Dermis microvascular lymphatic vessel endothelial cell (primary cell): ENCODE measurements around the gene MRTFA. TPM values are rescaled to one million over a fixed set of nuclear protein-coding genes. Genes with fewer than 3 reads are reported as not detected.

ENCODE experiments used
- DNase-seq, 2 donors: peaks; one replicate each; pipeline versions ENCODE4 v3.0.0 to v3.0.0-alpha.2; 2010; ENCODE audit warnings: low read depth in 2 of 2
- total RNA-seq: library from RNA; depleted of rRNA; stranded (reverse); fragments of >200 nt; gene quantifications from 2 replicates; pipeline ENCODE4 v1.2.1, GENCODE V29; 2014

MRTFA gene
- 12.8 and 24.5 TPM in 2 replicates for total RNA-seq

DNA sequence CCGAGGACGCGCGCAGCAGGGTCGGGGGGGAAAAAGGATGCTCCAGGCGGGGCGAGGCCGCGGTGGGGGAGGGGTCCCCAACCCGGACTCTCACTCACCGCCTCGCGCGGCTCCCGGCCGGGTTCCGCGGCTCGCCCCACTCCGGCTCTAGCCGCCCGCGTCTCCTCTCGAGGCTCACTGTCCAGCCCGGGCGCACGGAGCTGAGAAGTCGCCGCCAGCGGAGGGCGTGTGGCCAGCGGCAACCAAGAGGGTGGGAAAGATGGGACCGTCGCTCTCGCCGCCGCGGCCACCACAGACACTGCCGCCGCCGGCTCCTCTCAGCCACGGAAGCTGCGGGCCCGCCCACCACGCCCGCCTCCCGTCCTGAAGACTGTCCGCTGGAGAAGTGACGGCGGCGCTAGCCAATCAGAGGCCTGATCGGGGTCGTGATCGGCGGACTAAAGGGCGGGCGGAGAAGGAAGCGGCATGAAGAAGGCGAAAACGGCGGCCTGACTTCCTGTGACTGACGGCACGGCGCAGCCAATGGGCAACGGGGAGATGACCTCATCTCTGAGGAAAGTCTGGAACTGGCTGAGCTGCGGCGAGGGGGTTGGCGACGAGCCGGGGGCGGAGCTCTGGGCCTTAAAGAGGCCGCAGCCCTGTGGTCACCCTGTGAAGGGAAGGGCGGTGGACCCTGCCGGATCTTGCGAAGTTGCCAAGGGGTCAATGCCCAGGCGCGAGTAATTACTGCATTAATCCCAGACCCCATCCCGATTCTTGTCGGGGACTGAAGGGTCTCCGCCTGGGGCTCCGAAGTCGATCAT, at the start of gene MRTFA:
Gene MRTFA (minus strand): TSS at position 340 of the 803 bp plus-strand sequence.
- peak; percentile 98 to 100 for DNase-seq

DNA sequence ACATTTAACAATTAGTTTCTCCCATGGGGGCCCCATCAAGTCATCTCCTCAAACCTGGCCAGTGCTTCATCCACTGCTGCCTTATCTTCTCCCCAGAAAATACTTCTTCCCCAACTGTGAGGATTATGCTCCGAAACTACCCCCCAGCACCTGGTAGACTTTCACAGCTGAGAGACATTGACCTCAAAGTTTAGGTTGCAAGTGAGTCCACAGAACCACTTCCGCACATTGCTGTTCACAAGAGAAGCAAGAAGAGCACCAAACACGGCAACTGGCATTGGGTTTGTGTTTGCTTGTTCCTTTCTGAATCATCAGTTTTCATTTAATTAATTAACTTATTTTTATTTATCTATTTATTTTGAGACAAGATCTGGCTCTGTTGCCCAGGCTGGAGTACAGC, 48.9 kb upstream of the MRTFA start:
- no peak for DNase-seq

DNA sequence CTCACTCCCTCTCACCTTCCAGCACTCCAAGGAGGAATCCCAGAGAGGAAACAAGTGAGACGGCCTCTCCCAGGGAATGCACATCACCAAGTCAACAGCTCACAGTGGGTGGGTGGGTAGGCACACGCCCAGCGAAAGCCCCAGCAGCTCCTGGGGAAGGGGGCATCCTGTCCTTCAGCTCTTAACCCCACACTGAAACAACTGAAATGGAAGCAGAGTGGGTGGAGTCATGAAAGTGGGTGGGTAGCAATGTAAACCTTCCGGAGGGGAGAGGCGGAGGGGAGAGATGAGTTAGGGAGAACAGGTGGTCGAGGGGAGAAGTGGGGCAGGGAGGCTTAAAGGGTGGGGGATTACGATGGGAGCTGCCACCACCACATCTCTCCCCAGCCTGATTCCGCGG, 48.2 kb upstream of the MRTFA start:
- no peak for DNase-seq

DNA sequence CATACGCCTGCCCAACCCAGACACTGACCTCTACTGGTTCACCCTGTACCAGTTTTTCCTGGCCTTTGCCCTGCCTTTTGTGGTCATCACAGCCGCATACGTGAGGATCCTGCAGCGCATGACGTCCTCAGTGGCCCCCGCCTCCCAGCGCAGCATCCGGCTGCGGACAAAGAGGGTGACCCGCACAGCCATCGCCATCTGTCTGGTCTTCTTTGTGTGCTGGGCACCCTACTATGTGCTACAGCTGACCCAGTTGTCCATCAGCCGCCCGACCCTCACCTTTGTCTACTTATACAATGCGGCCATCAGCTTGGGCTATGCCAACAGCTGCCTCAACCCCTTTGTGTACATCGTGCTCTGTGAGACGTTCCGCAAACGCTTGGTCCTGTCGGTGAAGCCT, 44.9 kb upstream of the MRTFA start:
- no peak for DNase-seq

DNA sequence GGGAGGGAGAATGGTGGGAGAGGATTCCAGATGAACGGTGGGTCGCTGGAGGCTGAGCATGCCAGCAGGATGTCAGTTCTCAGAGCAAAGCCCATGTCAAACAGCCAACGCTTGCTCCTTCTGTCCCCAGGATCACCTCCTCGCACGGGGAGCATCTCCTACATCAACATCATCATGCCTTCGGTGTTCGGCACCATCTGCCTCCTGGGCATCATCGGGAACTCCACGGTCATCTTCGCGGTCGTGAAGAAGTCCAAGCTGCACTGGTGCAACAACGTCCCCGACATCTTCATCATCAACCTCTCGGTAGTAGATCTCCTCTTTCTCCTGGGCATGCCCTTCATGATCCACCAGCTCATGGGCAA, 44.3 kb upstream of the MRTFA start:
- no peak for DNase-seq

DNA sequence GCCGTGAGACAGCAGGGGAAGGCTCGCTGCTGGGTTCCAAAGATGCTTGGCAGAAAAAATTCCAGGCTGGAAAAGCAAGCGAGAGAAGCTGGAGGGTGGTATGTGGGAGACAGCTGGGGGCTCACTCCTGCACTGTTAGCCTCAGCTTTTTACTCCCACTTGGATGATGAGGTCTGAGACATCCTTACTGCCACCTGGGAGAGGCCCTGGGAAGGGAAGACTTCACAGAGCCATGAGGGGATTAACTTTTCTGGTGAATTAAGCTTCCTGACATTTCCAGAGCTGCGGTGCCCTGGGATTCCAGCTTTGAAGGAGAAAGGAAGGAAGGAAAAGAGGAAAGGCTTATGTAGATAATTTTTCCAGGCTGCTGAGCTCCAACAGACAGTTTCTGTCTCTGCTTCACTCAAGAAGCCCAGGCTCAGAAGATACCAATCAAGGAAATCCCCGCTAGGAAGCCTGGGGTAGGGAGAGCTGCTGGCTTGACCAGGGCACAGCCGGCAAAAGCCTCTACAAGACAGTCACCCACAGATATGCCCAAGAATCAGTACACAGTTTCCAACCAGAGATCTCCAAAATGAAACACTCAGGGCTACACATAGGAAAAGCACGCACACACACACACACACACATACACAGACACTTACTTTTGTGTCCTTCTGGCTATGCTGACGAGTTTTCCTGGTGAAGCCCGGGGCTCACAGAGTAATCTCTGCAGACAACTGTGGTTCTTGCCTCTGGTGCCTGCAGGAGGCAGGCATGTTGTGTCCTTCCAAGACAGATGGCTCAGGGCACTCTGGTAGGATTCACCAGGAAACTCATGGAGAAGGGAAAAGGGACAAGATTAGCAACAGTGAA, 43.7 kb upstream of the MRTFA start:
- peak in 1 of 2 donors; percentile 23 for DNase-seq

DNA sequence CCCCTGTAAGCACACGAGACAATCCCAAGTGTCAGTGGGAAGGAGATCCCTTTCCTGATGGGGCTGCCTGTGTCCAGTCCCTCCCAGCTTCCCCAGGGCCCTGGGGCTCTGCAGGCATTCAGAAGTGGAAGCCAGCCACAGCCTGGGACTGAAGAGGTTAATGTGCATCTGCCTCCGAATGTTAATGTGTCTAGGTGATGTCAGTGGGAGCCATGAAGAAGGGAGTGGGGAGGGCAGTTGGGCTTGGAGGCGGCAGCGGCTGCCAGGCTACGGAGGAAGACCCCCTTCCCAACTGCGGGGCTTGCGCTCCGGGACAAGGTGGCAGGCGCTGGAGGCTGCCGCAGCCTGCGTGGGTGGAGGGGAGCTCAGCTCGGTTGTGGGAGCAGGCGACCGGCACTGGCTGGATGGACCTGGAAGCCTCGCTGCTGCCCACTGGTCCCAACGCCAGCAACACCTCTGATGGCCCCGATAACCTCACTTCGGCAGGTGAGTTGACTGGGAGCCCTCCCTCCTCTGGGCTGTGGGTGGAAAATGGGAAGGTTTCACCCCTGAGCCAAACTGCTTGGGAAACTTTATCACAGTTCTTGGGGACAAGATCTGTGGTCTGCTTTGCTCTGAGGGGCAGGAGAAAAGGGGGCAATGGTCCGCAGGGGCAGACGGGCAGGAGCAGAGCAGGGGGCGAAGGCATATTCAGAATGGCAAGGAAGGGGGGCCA, 42.9 kb upstream of the MRTFA start, which contains the start of gene MCHR1:
Gene MCHR1 (plus strand): TSS at position 236 of the 715 bp plus-strand sequence. CDS start 169 bp downstream, at position 405.
- no peak for DNase-seq

DNA sequence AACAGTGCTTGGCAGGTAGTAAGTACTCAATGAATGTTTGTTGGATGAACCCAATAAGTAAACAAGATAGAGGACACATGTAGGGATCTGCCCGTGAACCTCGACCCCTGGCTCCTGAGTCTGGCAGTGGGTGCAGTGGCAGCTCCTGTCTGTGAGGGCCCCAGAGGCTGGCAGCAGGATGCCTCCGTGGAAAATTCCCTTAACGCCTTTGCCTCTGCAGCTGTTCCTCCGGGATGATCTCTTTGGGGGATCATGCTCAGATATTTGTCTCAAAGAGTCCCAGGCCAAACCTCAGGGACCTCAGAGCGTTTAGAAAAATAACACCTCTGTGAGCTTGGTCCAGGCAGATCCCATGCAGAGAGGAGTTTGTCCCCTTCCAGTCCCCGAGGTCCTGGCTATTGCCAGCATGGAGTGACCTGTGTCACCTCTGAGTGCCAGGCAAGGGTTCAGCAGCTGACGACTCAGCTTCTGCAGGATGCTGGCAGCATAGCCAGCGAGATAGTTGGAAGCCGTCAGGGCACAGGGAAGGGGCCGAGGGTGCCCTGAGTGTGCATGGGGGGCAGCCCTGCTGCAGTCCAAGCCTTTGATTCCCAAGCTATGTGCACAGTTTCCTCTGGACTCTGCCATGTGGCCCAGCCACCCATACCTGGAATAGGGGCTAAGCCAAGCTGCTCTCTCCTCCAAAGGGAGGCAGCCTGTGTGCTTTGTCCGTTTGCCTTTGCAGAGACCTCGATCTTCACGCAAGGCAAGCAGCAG, 42.2 kb upstream of the MRTFA start:
- DNase-seq, result no peak

DNA sequence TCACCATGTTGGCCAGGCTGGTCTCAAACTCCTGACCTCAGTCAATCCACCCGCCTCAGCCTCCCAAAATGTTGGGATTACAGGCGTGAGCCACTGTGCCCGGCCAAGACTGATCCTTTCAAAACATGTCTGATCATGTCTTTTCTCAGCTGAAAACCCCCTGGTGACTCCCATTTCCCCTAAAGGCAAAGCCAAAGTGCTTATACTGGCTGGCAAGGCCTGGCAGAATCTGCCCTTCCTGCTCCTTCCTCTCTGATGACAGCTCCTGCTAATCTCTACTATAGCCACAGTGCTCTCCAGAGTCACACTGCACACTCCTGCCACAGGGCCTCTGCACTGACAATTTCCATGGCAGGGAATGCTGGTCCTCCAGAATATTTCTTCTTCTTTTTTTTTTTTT, 40.1 kb upstream of the MRTFA start:
- DNase-seq, result no peak

DNA sequence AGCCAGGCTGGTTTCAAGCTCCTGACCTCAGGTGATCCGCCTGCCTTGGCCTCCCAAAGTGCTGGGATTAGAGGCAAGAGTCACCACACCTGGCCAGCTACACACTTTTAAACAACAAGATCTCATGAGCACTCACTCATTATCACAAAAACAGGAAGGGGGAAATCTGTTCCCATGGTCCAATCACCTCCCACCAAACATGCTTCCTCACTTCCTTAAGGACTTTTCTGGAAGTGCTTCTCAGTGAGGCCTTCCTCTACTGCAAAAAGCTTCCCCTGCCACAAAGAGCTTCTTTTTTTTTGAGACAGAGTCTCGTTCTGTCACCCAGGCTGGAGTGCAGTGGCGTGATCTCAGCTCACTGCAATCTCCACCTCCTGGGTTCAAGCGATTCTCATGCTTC, 39.6 kb upstream of the MRTFA start:
- DNase-seq, result peak in 1 of 2 donors; percentile 30

DNA sequence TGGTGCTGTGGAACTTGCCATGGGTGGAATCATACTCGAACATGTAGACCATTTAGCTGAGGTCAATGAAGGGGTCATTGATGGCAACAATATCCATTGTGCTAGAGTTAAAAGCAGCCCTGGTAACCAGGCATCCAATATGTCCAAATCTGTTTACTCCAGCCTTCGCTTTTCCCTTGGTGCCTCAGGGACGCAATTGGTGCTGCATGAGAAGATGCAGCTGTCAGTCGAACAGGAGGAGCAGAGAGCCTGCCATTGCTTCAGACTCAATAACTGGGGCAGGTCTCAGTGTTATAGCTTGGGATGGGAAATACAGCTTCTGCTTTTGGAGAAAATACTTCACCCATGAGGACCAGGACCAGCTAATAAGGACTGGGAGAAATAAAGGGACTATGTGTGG, 37.8 kb upstream of the MRTFA start:
- DNase-seq, result no peak

DNA sequence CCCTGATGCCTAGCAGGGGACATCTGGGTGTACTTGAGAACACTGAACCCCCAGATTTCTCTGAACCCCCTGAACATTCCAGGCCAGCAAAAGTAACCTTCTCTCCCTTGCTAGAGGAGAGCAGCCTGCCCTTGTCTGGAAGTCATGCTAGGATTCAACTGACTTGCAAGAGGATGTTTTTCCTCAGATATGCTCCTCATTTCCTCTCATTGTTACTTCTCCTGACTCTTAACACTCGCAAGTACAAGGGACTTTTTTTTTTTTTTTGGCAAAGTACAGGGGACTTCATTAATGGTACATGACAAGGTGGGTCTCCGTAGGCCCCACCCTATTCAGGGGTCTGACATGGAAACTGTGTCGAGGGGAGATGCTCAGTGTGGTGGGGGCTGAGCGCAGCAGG, 36.5 kb upstream of the MRTFA start:
- DNase-seq, result peak in 1 of 2 donors; percentile 69

DNA sequence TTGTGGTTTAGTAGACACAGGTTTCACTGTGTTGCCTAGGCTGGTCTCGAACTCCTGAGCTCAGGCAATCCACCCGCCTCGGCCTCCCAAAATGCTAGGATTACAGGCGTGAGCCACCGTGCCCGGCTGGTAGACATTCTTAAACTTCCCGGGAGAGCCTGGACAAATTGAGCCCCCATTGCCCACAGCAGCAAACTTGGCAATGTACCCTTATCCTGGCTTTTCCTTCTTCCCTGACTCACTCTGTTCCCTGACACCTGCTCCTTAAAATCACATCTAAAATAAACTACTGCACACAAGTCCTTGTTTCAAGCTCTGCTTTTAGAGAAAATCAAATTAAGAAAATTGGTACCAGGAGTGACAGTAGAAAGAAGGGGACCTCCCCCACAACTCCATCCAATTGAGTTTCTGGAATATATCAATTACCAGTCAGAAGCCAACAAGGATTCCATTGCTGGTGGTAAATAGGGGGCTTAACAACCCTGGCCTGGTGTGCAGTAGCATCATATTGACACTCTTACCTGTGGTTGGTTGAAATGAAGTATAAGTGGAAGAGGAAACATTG, 35.4 kb upstream of the MRTFA start:
- DNase-seq, result no peak

DNA sequence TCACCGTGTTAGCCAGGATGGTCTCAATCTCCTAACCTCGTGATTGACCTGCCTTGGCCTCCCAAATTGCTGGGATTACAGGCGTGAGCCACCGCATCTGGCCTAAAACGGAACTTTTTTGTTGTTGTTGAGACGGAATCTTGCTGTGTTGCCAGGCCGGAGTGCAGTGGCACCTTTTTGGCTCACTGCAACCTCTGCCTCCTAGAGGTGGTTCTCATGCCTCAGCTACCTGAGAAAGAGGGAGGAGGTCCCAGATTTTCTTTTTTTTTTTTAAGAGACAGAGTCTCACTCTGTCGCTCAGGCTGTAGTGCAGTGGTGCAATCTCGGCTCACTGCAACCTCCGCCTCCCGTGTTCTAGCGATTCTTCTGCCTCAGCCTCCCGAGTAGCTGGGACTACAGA, 34.9 kb upstream of the MRTFA start:
- no peak for DNase-seq

DNA sequence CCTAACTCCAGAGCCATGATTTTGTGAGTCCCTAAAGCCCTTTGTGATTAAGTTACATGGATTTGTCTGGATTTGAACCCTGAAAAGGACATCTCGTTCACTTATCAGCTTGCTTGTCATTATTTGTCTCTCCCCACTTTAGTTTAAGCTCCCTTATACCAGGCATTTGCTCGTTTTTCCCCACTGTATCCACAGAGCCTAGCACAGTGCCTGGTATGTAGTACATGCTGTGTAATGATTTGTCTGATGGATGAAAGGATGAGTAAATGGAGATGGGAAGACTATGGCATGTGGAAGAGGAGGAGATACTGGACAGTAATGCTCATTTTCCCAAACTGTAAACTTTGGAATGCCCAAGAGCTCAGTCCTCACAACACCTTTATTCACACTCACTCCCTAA, 33.5 kb upstream of the MRTFA start:
- DNase-seq, result no peak

DNA sequence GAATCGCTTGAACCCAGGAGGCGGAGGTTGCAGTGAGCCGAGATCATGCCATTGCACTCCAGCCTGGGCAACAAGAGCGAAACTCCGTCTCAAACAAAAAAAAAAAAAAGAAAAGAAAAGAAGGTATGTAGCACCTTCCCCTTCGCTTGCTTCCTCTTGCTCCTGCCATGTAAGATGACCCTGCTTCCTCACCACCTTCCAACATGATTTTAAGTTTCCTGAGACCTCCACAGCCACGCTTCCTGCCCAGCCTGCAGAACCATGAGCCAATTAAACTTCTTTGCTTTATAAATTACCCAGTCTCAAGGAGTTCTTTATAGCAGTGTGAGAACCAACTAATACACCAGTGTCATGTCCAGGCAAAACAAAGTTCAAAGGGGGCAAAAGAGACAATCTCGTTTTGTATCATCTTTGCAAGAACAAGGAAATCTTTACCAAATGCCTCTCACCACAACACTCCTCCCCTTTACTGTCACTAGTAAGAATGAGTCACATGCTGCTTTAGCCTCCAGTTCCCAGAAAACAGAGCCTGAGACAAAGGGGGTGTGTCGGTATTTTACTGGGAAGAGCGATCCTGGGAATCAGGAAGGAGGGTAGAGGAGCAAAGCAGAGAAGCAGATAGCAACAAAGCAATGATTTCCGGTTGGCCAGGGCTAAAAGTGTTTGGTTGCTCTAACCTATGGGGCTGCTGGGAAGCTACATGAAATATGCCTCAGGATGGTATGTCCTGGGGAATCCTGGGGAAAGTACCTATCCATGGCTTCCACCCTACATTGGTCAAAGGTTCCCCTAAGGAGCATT, 32.3 kb upstream of the MRTFA start:
- DNase-seq, result peak; percentile 51 to 95

DNA sequence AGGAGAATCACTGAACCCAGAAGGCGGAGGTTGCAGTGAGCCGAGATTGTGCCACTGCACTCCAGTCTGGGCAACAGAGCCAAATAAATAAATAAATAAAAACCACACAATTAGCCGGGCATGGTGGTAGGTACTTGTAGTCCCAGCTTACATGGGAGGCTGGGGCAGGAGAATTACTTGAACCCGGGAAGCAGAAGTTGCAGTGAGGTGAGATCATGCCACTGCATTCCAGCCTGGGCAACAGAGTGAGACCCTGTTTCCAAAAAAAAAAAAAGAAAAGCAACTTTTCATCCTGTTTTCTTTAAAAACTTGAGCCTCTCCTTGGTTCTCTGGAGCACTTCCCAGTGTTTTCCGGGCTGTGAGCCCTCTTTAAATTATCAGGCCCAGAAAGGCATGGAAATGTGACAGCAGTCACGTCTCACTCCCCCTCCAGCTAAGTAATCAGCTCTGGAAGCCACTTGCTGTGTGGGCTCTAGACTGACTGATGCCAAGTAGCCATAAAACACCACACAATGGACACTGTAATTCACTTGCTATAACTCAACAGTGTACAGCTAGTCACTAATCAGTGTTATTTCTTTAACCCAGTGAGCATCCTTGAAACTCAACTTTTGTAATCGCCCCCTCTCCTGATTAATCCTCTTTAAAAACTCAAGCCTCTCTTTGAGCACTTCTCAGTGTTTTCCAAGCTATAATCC, 29.8 kb upstream of the MRTFA start:
- DNase-seq, result peak in 1 of 2 donors; percentile 72

DNA sequence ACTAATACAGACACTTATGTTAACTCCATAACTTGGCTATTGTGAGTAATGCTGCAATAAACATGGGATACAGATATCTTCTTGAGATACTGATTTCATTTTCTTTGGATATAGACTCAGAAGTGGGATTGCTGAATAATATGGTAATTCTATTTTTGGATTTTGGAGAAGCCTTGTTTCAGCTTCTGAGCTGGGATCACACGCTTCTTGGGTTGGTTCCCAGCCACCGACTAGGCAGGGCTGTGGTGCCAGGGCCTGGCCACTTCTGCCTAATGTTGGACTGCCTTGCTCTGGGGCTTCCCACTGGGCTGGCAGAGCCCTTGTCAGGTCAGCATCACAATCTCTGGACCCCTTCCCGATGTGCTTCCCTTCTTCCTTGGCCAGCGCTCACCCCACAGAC, 28.8 kb upstream of the MRTFA start:
- no peak for DNase-seq

DNA sequence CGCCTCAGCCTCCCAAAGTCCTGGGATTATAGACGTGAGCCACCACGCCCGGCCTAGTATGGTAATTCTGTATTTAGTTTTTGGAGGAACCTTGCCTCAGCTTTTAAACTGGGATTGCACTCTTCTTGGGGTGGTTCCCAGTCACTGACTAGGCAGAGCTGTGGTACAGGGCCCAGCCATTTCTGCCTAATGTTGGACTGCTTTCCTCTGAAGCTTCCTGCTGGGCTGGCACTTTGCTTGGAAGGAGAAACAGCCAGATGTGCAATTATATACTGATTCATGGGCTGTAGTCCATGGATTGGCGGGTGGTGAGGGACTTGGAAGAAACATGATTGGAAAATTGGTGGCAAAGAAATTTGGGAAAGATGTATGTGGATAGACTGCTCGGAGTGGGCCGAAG, 25.2 kb upstream of the MRTFA start:
- DNase-seq, result no peak
